ENCODE results near the gene DUSP8.

DNA sequence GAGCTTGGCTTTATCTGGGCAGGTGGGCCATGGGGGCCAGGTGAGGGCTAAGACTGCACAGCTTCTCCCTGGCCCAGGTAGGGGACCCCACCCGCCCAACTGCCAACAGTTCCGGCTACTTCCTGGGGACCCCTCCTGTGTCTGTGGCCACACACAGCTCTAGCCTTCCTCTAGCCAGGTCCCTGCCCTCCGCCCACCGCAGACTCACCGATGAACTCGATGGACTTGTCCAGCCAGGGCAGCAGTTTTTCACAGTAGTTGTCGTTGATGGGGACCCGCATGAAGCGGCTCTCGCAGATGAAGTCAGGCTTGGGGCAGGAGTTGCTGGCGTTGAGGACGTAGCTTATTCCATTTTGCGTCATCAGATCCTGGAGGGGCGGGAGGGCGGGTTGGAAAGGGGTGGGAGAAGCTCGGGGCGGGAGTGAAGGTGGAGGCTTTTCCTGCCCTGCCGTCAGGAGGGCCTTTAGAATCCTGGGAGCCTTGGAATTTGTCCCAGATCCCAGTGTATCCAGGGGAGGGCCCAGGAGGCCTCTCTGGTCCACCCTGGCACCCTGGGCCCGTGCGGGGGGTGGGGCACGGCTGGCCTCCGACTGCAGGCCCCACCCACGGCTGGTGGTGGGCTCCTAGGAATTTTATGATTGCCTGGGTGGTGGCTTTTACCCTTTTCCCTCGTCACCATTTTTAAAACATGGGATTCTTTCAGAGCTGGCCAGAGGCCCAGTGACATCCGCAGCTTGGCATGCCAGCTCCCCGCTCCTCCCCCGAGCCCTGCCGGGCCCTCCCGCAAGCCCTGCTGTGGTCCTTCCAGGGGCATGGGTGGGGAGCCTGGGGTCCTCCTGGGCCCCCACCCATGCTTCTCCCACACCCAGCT is 13.9 kb downstream of the DUSP8 start:
- TF ChIP-seq CTCF (IDR thresholded peaks at IDR 0.05; ENCODE audit: insufficient read depth, low read length): no peak
- no peak for TF ChIP-seq REST (IDR thresholded peaks at IDR 0.05; ENCODE audit: insufficient replicate concordance, low read depth)
- no peak for TF ChIP-seq POLR2AphosphoS5 (IDR thresholded peaks at IDR 0.05; ENCODE audit: low read depth)
- no peak for TF ChIP-seq SPI1 (IDR thresholded peaks at IDR 0.05; ENCODE audit: borderline replicate concordance, low read depth)
